Non-pigmented ciliary epithelial cell (primary cell): ENCODE data around the gene MEGF9.
"Not testable (repeated sequence)": the region's sequence is repeated elsewhere in the genome, so short reads cannot be mapped to it uniquely, and the experiment has no call there.

Source experiments
- DNase-seq: peaks from one replicate; pipeline ENCODE4 v3.0.0-alpha.2; 2010; ENCODE audit warnings: low read depth

The MEGF9 gene

DNA sequence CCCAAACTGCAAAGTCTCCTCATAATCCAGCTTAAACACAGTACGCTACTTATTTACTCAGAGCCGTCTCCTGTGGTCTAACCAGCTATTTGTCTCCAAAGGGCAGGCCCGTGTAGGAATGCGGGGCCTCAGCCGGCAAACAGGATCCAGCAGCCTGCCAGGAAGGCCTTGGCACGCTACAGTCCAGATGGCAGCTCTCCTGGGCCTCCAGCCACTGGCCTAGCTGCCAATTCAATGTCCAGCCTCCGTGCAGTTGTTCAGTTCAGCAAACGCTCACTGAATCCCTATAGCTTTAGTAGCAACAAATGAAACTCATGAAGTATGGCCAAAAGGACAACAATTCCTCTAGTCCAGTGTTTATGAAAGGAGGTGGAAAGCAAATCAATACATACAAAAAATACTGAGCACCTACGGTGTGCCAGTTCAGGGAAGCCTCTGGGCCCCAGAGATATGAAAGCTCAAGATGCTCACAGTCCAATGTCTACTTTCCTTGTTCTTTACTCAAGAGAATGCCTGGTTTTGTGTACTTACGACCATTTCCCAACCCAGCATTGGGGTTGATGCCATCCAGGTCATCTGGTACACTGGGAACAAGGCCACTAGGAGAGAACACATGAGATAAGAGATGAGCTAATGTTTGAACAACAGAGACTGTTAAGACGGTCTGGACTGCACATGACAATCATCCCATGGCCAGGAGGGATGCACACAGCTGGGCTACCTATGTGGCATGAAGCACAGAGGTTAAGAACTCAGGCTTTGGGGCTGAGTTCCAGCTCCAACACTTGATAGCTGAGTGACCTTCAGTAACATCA, 142.6 kb downstream of the MEGF9 start:
- DNase-seq: no peak

DNA sequence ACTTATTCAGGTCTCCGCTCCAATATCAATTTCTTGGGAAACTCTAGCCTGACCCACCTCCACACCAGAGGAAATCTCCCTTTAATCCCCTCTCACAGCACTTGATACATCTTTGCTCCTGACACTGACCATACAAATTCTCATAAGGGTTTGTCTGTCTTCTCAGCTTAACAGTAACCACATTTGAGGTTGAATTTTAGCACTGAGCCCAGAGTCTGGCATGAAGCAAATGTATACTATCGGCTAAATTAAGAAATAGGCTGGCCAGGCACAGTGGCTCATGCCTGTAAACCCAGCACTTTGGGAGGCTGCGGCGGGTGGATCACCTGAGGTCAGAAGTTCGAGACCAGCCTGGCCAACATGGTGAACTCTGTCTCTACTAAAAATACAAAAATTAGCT, 144.0 kb downstream of the MEGF9 start:
- DNase-seq: no peak

DNA sequence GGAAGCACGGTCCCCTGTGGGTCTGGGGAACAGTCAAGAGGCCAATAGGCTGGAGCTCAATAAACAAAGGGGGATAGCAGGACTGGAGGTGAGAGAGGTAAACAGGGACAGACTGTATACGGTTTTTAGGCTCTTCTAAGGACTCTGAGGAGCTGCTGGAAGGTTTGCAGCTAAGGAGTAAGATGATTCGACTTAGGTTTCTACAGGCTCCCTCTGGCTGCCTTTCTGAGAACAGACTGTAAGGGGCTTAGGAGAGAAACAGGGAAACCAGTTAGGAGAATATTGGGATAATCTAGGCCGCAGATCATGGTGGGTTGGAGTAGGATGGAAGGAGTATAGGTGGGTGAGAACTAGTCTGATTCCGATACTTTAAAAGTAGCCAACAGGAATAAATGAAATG, 144.7 kb downstream of the MEGF9 start:
- no peak for DNase-seq

DNA sequence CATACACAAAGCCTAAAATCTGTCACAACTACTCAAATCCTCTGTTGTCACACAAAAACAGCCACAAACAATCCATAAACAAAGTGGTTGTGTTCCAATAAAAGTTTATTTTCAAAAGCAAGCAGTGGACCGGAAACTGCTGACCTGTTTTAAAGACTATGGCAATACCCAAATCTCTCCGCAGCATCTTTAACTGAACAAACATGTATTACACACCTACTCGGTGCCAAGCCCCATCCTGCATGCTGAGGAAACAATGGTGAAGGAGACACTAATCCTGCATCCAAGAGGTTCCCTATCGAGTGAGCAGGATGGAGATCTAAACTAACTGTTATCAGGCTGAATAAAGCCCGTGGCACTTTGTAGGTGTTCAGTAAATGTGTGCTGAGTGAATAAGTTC, 145.5 kb downstream of the MEGF9 start:
- no peak for DNase-seq

DNA sequence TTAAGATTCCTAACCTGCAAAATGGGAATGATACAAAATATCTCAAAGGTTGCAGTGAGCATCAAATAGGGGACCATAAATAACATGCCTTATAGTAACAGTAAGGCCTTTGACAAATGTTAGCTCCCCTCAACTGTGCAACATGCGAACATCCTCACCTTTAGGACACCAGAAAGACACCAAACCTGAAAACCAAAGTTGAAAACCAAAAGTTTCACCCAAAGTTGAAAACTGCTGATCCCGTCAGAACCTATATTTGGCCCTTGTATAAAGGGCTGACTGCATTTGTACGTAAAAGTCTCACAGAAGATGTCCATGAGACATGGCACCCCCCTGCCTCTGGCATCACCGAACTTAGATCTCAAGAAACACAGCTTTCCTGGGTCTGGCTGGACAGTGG, 146.4 kb downstream of the MEGF9 start:
- no peak for DNase-seq

DNA sequence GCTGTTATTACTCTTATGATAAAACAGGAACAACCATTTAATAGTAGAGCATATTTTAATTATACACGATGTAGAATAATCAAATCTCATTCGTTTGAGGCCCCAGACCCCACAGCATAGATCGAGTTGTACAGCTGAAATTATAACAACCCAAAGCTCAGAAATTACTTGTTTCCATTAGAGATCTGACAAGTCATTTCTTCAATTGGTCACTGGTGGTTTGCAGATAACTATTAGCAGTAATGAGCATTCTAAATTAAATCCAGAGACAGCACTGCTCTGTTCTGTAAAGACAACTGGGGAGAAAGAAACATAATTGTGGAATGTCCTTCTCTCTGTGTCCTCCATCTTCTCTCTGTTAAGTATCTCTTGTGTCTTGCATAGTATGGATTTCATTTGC, 147.2 kb downstream of the MEGF9 start:
- DNase-seq: no peak

DNA sequence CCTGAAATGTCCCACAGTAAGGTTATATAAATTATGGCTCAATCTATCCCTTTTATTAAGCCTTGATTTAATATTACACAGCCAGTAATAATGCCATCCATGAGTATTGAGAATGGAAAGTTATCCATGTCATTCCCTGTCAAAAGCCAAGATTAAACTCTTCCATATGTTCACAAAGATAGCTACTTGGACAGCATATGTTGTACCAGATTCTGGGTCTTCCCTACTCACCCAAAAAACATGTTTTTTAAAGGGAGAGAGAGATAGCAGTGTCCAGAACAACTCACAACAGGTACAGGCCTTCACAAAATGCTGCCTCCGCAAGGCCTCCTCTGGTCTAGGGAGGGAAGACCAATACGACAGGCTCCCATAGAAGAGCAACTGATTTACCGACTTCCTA, 149.7 kb downstream of the MEGF9 start:
- DNase-seq: no peak

DNA sequence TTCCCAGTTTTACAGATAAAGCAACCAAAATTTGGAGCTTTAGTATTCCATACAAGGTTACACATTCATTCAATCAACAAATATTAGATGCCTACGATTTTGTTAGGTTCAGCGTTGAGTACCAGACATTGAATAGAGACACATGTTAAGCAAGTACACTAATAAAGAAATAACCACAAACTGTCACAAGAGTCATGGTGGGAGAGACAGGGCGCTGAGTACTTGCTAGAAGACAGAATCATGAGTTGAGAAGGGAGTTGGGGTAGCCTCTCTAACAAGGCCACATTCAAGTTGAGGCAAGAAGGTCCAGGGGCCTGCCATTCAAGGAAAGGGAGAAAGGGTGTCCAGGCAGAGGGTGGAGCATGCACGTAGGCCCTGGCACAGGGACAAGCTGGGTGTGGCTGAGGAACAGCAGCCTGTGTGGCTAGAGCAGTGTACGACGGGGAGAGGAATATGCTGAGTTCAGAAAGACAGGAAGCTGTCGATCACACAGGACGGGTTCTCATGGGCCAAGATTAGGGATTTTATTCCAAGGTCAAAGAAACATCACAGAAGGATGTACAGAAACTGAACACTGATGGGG, 151.3 kb downstream of the MEGF9 start:
- no peak for DNase-seq

DNA sequence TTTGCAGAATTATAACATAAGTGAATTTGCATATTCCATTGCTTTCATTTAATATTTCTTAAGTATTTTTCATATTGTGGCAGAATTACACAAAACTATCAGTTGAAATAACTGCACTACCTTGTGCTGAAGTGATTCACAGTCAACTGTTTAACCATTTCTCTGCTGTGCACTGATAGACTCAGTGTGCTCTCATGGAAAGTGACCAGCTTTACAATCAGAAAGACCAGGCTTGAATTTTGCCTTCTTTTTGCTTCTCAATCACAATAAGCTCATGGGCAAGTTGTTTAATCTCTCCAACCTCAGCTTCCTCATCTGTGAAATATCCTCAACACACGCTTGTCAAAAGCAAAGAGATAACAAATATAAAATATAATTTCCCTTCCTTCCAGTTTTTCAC, 152.6 kb downstream of the MEGF9 start:
- DNase-seq: no peak

DNA sequence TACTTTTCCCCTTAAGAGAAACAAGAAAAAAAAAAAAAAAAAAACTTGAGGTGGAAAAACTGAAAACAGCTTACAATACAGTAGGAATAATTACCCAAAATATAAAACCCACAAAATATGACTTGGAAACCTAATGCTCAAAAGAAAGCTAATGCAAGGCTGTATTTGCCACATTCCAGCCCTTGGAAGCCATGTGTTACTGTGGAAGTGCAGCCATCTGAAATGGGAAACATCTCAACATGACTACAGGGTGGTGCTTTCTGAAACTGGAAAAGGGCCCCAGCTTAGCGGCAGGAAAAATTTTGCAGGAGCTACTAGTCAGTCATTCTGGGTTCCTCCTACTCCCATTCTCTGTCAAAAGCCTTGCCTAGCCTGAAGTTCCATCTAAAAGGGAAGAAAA, 154.7 kb downstream of the MEGF9 start:
- no peak for DNase-seq

DNA sequence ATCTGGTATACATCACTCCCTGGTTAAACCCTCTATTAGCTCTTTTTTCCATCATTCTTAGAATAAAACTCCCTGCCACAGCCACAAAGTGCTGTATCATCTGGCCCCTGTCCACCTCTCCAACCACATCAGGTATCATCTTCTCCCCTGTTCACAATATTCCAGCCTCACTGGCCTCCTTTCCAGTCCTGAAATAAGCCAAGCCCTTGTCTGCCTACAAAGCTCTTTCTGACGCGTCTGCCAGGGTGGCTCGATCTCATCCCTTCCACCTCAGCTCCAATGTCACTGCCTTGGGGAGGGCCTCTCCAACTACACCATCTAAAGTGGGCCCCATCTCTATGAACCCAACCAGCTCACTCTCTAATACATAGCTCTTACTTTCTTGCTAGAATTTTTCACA, 155.8 kb downstream of the MEGF9 start:
- DNase-seq: no peak

DNA sequence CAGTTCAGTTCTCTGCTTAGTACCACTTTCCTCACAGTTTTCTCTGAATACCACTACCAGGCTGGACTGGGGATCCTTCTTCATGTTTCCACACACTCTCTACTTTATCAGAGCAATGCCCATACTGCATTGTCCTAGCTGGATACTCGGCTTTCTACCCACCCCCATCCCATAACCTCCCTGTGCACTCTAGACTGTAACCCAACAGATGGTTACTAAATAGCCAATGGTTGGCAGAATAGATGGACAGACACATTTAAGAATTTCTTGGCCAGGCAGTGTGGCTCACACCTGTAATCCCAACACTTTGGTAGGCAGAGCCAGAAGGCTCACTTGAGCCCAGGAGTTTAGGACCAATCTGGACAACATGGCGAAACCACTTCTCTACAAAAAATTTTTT, 157.1 kb downstream of the MEGF9 start:
- no peak for DNase-seq

DNA sequence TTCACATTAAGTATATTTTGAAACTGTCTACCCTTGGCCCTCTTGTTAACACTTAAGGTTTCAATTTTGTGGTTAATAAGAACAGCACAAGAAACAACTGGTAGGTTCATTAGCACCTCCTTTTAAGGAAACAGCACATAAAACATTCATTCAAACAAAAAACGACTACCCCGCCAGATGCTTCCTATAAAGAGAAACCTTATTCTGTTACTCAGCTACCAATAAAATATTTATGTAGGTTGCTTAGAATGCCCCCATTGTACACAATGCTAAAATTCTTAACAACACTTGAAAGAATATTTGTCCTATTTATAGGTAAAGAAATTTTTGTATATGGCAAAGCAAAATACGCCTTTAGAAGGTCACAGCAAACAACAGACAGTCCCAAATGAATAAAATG, 157.5 kb downstream of the MEGF9 start:
- no peak for DNase-seq

DNA sequence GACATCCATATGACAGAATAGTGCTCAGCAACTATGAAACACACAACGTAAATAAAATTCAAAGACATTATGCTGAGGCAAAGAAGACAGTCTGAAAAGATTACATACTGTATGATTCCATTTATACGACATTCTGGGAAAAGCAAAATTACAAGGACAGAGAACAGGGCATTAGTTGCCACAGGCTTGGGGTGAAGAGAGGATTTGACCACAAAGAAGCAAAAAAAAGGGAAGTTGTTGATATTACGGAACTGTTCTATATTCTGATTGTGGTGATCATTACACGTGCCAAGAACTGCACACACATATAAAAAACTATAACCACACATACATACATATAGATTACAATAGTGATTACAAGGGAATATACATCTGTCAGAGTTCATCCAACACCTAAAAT, 158.4 kb downstream of the MEGF9 start:
- DNase-seq: no peak

DNA sequence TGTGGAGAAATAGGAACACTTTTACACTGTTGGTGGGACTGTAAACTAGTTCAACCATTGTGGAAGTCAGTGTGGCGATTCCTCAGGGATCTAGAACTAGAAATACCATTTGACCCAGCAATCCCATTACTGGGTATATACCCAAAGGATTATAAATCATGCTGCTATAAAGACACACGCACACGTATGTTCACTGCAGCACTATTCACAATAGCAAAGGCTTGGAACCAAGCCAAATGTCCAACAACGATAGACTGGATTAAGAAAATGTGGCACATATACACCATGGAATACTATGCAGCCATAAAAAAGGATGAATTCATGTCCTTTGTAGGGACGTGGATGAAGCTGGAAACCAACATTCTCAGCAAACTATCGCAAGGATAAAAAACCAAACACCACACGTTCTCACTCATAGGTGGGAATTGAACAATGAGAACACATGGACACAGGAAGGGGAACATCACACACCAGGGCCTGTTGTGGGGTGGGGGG, 162.0 kb downstream of the MEGF9 start:
- not testable (repeated sequence) for DNase-seq
